GM12878 (cell line): ENCODE measurements around the gene NTMT2.

Experiments used
- CREB1 ChIP-seq: IDR thresholded peaks from 2 replicates; pipeline ENCODE4 v1.6.1; 2012; ENCODE audit warnings: low read depth, mild to moderate bottlenecking, inconsistent platforms
- CTCF ChIP-seq, 3 experiments: IDR thresholded peaks in 2 of 3; conservative IDR thresholded peaks in 1 of 3; 2 replicates each; pipeline ENCODE4 v1.5.1; 2011; ENCODE audit warnings: low read depth in 3 of 3, low read length in 3 of 3, mild to moderate bottlenecking in 3 of 3, control low read depth in 2 of 3, moderate library complexity in 2 of 3, inconsistent platforms in 1 of 3, mixed read lengths in 1 of 3; ENCODE audit not compliant: control insufficient read depth in 2 of 3, insufficient read depth in 1 of 3; ENCODE audit errors: extremely low read depth in 1 of 3
- EZH2 ChIP-seq: IDR thresholded peaks from 2 replicates; pipeline ENCODE4 v1.6.1; 2012; ENCODE audit warnings: low read depth, mild to moderate bottlenecking, control low read depth, inconsistent platforms, low read length, borderline replicate concordance; ENCODE audit not compliant: control insufficient read depth
- POLR2AphosphoS5 ChIP-seq: IDR thresholded peaks from 2 replicates; pipeline ENCODE4 v1.6.1; 2011; ENCODE audit warnings: mild to moderate bottlenecking, low read length, inconsistent platforms
- RCOR1 ChIP-seq: conservative IDR thresholded peaks from 2 replicates; pipeline ENCODE4 v1.6.1; 2012; ENCODE audit warnings: low read depth, low read length, improper control_type of control experiment
- RFX5 ChIP-seq: IDR thresholded peaks from 2 replicates; pipeline ENCODE4 v1.6.1; 2011; ENCODE audit warnings: low read depth, low read length, improper control_type of control experiment
- SREBF1 ChIP-seq: IDR thresholded peaks from 2 replicates; pipeline ENCODE4 v1.6.1; 2012; ENCODE audit warnings: mild to moderate bottlenecking, low read length
- TARDBP ChIP-seq: IDR thresholded peaks from 2 replicates; pipeline ENCODE4 v1.6.1; 2016; ENCODE audit warnings: borderline replicate concordance

- no peak for TF ChIP-seq CTCF (IDR thresholded peaks at IDR 0.05 in 2 of 3, conservative IDR thresholded peaks at IDR 0.05 in 1 of 3; ENCODE audit: control insufficient read depth in 2 of 3, extremely low read depth in 1 of 3, insufficient read depth in 1 of 3, low read depth in 3 of 3, low read length in 3 of 3)
- no peak for TF ChIP-seq RCOR1
- TF ChIP-seq POLR2AphosphoS5 = no peak
- no peak for TF ChIP-seq RFX5
- no peak for TF ChIP-seq EZH2
- no peak for TF ChIP-seq TARDBP
- no peak for TF ChIP-seq CREB1
- no peak for TF ChIP-seq SREBF1
Observed at GRCh38 chr1:170097449-170097948, 48.3 kb upstream of the NTMT2 start.
